ENCODE data around the gene SMS.

The SMS gene

DNA sequence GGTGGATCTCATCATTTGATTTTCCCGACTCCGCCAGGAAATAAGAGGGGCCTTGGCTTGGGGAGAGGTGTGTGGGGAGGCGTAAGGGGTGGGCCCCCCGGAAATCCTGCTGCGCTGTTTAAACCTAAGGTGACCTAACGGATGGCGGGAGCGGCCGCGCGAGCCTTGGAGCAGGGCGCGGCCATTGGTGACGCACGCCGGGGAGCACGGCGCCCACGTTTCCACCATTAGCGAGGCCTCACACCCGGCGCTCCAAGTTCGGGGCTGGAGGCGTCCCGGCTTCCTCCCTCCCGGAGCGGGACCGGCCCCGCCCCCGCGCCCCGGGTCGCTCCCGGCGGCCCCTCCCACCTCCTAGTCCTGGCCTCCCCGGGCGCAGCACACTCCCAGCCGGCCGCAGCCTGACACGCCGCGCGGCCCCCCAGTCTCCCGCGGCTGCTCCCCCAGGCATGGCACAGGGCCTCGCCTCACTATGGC is at the start of gene SMS:
TSS of gene SMS (plus strand) at position 354 of the 474 bp plus-strand sequence. CDS start at position 470, 116 bp downstream.
- Mint-ChIP-seq H3K36me3 (peaks cover 34% of the 10 kb centered on the region), H3K9me3 (no peaks in the 10 kb centered on the region), H3K4me1 (peaks cover 23% of the 10 kb centered on the region), H3K27ac (peak within 1 kb of the TSS; percentile 74), H3K4me3 (peak within 1 kb of the TSS; percentile 64)
- ATAC-seq: peak; percentile 76
- DNase-seq (ENCODE audit: low spot score in 2 of 2): peak; percentile 14 to 68

DNA sequence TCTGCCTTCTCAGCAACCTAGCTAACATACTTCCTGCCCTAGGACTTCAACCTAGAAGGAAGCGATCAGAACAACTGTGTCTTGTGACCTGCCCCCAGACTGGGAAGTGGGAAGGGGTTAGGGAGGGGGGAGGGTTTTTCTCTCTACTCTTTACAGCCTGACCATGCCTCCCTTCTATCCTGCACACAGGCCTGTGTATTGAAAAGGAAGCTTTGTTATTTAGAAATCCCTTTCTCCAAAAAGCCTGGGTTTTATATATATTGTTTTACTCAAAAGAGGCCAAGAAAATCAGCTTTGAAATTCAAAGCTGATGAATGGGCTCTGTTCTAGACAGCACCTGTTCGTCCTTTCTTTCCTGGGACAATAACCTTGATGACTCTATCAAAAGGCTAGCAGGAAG is 35.2 kb upstream of the SMS start:
- DNase-seq (ENCODE audit: low spot score in 2 of 2) (no peak), ATAC-seq (no peak)
- Mint-ChIP-seq H3K4me3 (no peak overlapping the region), H3K4me1 (no peaks in the 10 kb centered on the region), H3K9me3 (no peaks in the 10 kb centered on the region), H3K36me3 (no peaks in the 10 kb centered on the region), H3K27ac (no peak overlapping the region)

- no peak overlapping the region for H3K4me3 Mint-ChIP-seq
- no peak overlapping the region for H3K27ac Mint-ChIP-seq
- no peaks in the 10 kb centered on the region for H3K36me3 Mint-ChIP-seq
- DNase-seq (ENCODE audit: low spot score in 2 of 2): no peak
- H3K4me1 Mint-ChIP-seq: no peaks in the 10 kb centered on the region
- no peaks in the 10 kb centered on the region for H3K9me3 Mint-ChIP-seq
- no peak for ATAC-seq
Measured at GRCh38 chrX:21905953-21906352, 34.6 kb upstream of the SMS start.

GRCh38 chrX:21907260-21907659 is 33.2 kb upstream of the SMS start:
- DNase-seq (ENCODE audit: low spot score in 2 of 2): no peak
- no peak for ATAC-seq
- H3K9me3 Mint-ChIP-seq: no peaks in the 10 kb centered on the region
- H3K27ac Mint-ChIP-seq: no peak overlapping the region
- H3K4me1 Mint-ChIP-seq: peaks cover 2% of the 10 kb centered on the region
- no peaks in the 10 kb centered on the region for H3K36me3 Mint-ChIP-seq
- H3K4me3 Mint-ChIP-seq: no peak overlapping the region

DNA sequence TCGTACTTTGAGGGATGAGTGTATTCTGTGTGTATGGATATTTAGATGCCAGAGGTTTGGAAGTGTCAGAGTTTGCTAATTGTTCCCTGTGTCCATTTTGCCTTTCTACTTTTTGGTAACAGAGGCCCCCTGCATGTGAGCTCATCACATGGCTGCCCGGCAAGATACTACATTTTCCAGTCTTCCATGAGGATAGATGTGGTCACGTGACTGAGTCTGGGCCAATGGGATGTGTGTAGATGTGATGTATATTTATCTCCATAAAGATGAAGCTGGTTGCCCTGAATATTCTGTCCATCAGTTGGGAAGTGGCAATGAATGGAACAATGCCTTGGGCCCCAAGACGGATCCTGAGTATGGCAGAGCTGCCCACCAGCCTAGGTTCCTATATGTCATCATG is 29.0 kb upstream of the SMS start:
- no peak overlapping the region for H3K4me3 Mint-ChIP-seq
- H3K36me3 Mint-ChIP-seq: no peaks in the 10 kb centered on the region
- no peak for DNase-seq (ENCODE audit: low spot score in 2 of 2)
- H3K4me1 Mint-ChIP-seq: peaks cover 11% of the 10 kb centered on the region
- no peaks in the 10 kb centered on the region for H3K9me3 Mint-ChIP-seq
- no peak for ATAC-seq
- no peak overlapping the region for H3K27ac Mint-ChIP-seq

DNA sequence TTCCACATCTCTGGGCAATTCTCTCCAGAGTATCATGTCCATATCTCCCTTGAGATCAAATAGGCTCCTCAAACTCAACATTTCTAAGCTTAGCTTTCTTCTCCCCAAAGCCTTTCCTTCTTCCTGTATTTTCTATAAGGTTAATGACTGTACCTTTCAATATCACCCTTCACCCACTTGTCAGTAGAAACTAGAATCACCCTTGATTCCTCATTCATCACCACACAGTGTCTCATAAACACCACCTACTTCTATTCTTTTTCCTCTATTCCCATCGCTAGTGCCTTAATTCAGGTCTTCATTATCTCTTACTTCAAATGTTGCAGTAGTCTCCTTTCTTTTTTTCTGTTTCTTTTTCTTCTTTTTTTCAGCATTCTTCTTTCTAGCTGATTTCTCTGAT is 28.3 kb upstream of the SMS start:
- Mint-ChIP-seq H3K4me3 (no peak overlapping the region), H3K9me3 (no peaks in the 10 kb centered on the region), H3K36me3 (no peaks in the 10 kb centered on the region), H3K27ac (peak overlapping the region; percentile 30), H3K4me1 (peaks cover 11% of the 10 kb centered on the region)
- no peak for DNase-seq (ENCODE audit: low spot score in 2 of 2)
- ATAC-seq: peak; percentile 56

GRCh38 chrX:21912989-21913388 is 27.5 kb upstream of the SMS start:
- Mint-ChIP-seq H3K27ac (peak overlapping the region; percentile 30), H3K4me1 (peaks cover 11% of the 10 kb centered on the region), H3K36me3 (no peaks in the 10 kb centered on the region), H3K4me3 (no peak overlapping the region), H3K9me3 (no peaks in the 10 kb centered on the region)
- ATAC-seq (no peak), DNase-seq (ENCODE audit: low spot score in 2 of 2) (no peak)

DNA sequence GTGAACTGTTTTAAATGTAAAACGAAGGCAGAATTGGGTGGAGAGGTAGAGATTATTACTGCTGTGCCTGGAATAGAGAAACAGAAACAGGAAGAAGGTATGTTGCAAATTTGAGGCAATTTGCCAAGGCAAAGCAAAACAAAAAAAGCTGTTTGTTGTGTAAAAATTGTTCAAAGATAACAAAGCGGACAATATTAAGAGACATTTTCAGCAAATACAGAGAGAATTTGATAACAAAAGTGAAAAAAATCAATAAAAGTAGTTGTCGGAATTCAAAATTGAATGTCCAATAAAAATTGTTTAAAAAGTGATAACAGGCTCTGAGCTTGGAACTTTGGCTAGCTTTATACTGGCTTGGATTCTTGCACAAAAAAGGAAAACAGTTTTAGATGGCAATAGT is 14.4 kb upstream of the SMS start:
- DNase-seq (ENCODE audit: low spot score in 2 of 2): no peak
- peak overlapping the region; percentile 68 for H3K27ac Mint-ChIP-seq
- H3K36me3 Mint-ChIP-seq: no peaks in the 10 kb centered on the region
- peaks cover 23% of the 10 kb centered on the region for H3K4me1 Mint-ChIP-seq
- H3K4me3 Mint-ChIP-seq: no peak overlapping the region
- ATAC-seq: no peak
- peaks cover 7% of the 10 kb centered on the region for H3K9me3 Mint-ChIP-seq

GRCh38 chrX:21926527-21927278 is 13.8 kb upstream of the SMS start:
- peak; percentile 92 for ATAC-seq
- Mint-ChIP-seq H3K27ac (peak overlapping the region; percentile 68), H3K36me3 (no peaks in the 10 kb centered on the region), H3K9me3 (peaks cover 7% of the 10 kb centered on the region), H3K4me1 (peaks cover 23% of the 10 kb centered on the region), H3K4me3 (peak overlapping the region; percentile 15)
- DNase-seq (ENCODE audit: low spot score in 2 of 2): no peak

DNA sequence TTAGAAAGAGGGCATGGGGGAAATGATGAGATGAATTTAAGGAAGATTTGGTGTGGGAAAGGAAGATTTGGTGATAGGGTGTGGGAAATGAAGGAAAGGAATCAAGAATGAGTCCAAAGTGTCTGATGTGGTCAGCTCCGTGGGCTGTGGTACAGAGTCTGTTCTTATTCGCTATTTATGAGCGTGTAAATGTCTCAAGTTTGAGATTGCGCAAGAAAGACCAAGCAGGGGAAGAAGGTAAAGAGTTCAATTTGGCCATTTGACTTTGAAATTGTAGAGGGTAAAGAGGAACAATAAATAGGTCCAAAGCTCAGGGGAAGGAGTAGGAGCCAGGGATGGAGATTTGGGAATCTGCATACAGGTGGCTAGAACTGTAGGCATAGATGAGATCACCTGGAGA is 11.3 kb upstream of the SMS start:
- Mint-ChIP-seq H3K4me3 (peak overlapping the region; percentile 37), H3K36me3 (no peaks in the 10 kb centered on the region), H3K9me3 (peaks cover 7% of the 10 kb centered on the region), H3K27ac (peak overlapping the region; percentile 80), H3K4me1 (peaks cover 36% of the 10 kb centered on the region)
- ATAC-seq (no peak), DNase-seq (ENCODE audit: low spot score in 2 of 2) (no peak)

DNA sequence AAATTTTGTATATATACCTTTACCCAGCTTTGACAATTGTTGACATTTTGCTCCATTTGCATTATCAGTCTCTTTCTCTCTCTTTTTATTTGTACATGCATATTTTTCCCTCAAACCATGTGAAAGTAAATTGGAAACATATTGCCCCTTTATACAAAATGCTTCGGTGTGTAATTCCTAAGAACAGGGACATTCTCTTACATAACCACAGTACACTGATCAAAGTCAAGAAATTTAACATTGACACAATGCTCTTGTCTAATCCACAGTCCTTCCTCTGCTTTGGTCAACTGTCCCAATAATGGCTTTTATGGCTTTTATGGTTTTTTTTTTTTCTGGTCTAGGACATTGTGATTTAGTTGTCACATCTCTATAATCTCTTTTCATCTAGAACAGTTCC is 9.5 kb upstream of the SMS start:
- ATAC-seq (no peak), DNase-seq (ENCODE audit: low spot score in 2 of 2) (no peak)
- Mint-ChIP-seq H3K27ac (no peak overlapping the region), H3K4me3 (no peak overlapping the region), H3K9me3 (peaks cover 7% of the 10 kb centered on the region), H3K36me3 (no peaks in the 10 kb centered on the region), H3K4me1 (peaks cover 36% of the 10 kb centered on the region)

- Mint-ChIP-seq H3K9me3 (peaks cover 7% of the 10 kb centered on the region), H3K36me3 (no peaks in the 10 kb centered on the region), H3K4me3 (peak overlapping the region; percentile 10), H3K27ac (peak overlapping the region; percentile 81), H3K4me1 (peaks cover 29% of the 10 kb centered on the region)
- peak; percentile 95 for ATAC-seq
- no peak for DNase-seq (ENCODE audit: low spot score in 2 of 2)
Measured at GRCh38 chrX:21932292-21933002, 8.1 kb upstream of the SMS start.

DNA sequence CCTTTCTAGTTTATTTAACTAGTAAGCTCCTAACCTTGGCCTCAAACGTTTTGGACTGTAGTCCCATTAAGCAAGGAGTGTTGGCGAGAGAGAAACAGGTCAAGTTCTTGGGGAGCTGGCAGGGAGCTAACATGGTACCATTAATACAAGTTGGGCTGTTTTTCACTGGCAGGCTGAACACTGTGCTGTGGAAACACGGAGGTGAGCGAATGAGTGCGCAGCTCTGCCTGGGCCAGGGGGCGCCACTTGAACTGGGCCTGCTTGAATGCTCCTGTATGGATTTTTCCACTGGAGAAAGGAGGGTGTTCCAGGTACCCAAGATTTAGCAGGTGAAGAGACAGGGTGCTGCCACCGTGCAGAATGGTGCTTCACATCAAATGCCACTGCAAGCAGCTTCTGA is 7.4 kb upstream of the SMS start:
- peaks cover 7% of the 10 kb centered on the region for H3K9me3 Mint-ChIP-seq
- H3K36me3 Mint-ChIP-seq: no peaks in the 10 kb centered on the region
- ATAC-seq (no peak), DNase-seq (ENCODE audit: low spot score in 2 of 2) (no peak)
- H3K4me1 Mint-ChIP-seq: peaks cover 29% of the 10 kb centered on the region
- H3K27ac Mint-ChIP-seq: peak overlapping the region; percentile 81
- H3K4me3 Mint-ChIP-seq: peak overlapping the region; percentile 10

- no peaks in the 10 kb centered on the region for H3K36me3 Mint-ChIP-seq
- peaks cover 22% of the 10 kb centered on the region for H3K4me1 Mint-ChIP-seq
- H3K4me3 Mint-ChIP-seq: no peak overlapping the region
- no peak for ATAC-seq
- DNase-seq (ENCODE audit: low spot score in 2 of 2): no peak
- H3K9me3 Mint-ChIP-seq: peaks cover 4% of the 10 kb centered on the region
- H3K27ac Mint-ChIP-seq: no peak overlapping the region
Measured at GRCh38 chrX:21934414-21934813, 6.1 kb upstream of the SMS start.

DNA sequence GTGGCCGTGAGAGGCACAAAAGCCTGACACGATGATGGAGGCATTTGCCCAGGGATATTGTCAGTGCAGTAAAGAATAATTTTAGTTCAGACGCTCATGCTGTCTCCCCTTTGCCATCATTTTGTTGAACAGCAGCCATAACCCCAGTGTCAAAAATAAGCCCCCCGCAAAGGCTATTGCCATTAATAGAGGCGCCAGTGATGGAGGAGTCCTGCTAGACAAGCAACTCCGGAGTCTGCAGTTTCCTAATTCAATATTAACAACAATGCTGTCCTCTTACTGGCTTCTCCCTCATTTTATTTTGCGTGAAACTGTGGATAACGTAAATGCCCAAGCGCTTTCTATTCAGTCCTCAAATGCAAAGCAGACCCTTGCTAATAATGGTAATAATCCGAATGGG is 603 bp upstream of the SMS start:
- ATAC-seq (no peak), DNase-seq (ENCODE audit: low spot score in 2 of 2) (no peak)
- Mint-ChIP-seq H3K4me3 (peak overlapping the region; percentile 45), H3K27ac (peak overlapping the region; percentile 74), H3K4me1 (peaks cover 23% of the 10 kb centered on the region), H3K36me3 (peaks cover 34% of the 10 kb centered on the region), H3K9me3 (no peaks in the 10 kb centered on the region)
